DND-41 (cell line): Measurements from ENCODE around the gene P2RY2.

Experiments used
- ATAC-seq: fragments of 200-7000 bp; cut with Tn5 transposase; 3 replicates; pipeline ENCODE4 v1.9.1; 2021; ENCODE audit warnings: low read depth; ENCODE audit not compliant: insufficient read depth
- DNase-seq: peaks from one replicate; pipeline ENCODE4 v3.0.0-alpha.2; 2020
- H2AFZ ChIP-seq: 2 replicates; pipeline ENCODE4 v1.6.0; 2012; ENCODE audit warnings: low read depth, low read length
- H3K27ac ChIP-seq: 2 replicates; pipeline ENCODE4 v1.5.1; 2012; ENCODE audit warnings: low read length, inconsistent platforms
- H3K27me3 ChIP-seq: fragments of 200-600 bp; sonication (generic); 2 replicates; pipeline ENCODE4 v1.6.0; 2012; ENCODE audit warnings: low read length, mild to moderate bottlenecking, inconsistent platforms; ENCODE audit not compliant: insufficient read depth, poor library complexity
- H3K36me3 ChIP-seq: 2 replicates; pipeline ENCODE4 v1.5.1; 2012; ENCODE audit warnings: low read length, inconsistent platforms; ENCODE audit not compliant: insufficient read depth
- H3K4me1 ChIP-seq: 2 replicates; pipeline ENCODE4 v1.5.1; 2012; ENCODE audit warnings: mild to moderate bottlenecking, low read length; ENCODE audit not compliant: insufficient read depth
- H3K4me2 ChIP-seq: 2 replicates; pipeline ENCODE4 v1.6.0; 2012; ENCODE audit warnings: mild to moderate bottlenecking, moderate library complexity, low read length, inconsistent platforms; ENCODE audit not compliant: insufficient read depth
- H3K4me3 ChIP-seq, 2 experiments: fragments of 200-600 bp in 1 of 2; shearing (Covaris generic) in 1 of 2; 2 replicates each; pipeline ENCODE4 v1.5.1; 2012 to 2016; ENCODE audit warnings: inconsistent platforms in 2 of 2, low read length in 2 of 2, mild to moderate bottlenecking in 2 of 2, low read depth in 1 of 2, moderate library complexity in 1 of 2
- H3K79me2 ChIP-seq: 2 replicates; pipeline ENCODE4 v1.6.0; 2012; ENCODE audit warnings: low read length, inconsistent platforms; ENCODE audit not compliant: insufficient read depth
- H3K9ac ChIP-seq: 2 replicates; pipeline ENCODE4 v1.6.0; 2012; ENCODE audit warnings: low read depth, mild to moderate bottlenecking, inconsistent platforms, low read length, moderate library complexity
- H3K9me3 ChIP-seq: 2 replicates; pipeline ENCODE4 v1.5.1; 2012; ENCODE audit warnings: low read length, moderate library complexity, mild to moderate bottlenecking, inconsistent platforms; ENCODE audit not compliant: insufficient read depth, severe bottlenecking
- H4K20me1 ChIP-seq: 2 replicates; pipeline ENCODE4 v1.6.0; 2012; ENCODE audit warnings: low read length; ENCODE audit not compliant: insufficient read depth
- CTCF ChIP-seq: IDR thresholded peaks from 2 replicates; pipeline ENCODE4 v1.5.1; 2012; ENCODE audit warnings: borderline replicate concordance, low read length, moderate library complexity, mild to moderate bottlenecking; ENCODE audit not compliant: poor library complexity, severe bottlenecking; ENCODE audit errors: extremely low read depth
- EZH2 ChIP-seq: IDR thresholded peaks from 3 replicates; pipeline ENCODE4 v1.6.1; 2012; ENCODE audit warnings: borderline replicate concordance, low read depth, mild to moderate bottlenecking, moderate library complexity, low read length, inconsistent platforms; ENCODE audit not compliant: severe bottlenecking

The P2RY2 gene

GRCh38 chr11:73194593-73194992 lies 23.5 kb upstream of the P2RY2 start:
- Histone ChIP-seq H2AFZ (no peak overlapping the region), H4K20me1 (peaks cover 4% of the 10 kb centered on the region; the same call in 1 of the 2 replicates), H3K36me3 (no peaks in the 10 kb centered on the region), H3K9me3 (no peaks in the 10 kb centered on the region), H3K27me3 (no peaks in the 10 kb centered on the region), H3K4me3 (no peak overlapping the region), H3K9ac (no peak overlapping the region), H3K27ac (no peak overlapping the region), H3K4me1 (no peaks in the 10 kb centered on the region), H3K4me2 (no peak overlapping the region), H3K79me2 (no peaks in the 10 kb centered on the region)
- ATAC-seq: no peak
- DNase-seq: no peak
- no peak for TF ChIP-seq EZH2
- no peak for TF ChIP-seq CTCF

GRCh38 chr11:73195191-73196007 lies 22.7 kb upstream of the P2RY2 start:
- no peaks in the 10 kb centered on the region for H3K27me3 ChIP-seq
- no peaks in the 10 kb centered on the region for H3K36me3 ChIP-seq
- H4K20me1 ChIP-seq: peaks cover 4% of the 10 kb centered on the region; the same call in 1 of the 2 replicates
- H3K9me3 ChIP-seq: no peaks in the 10 kb centered on the region
- DNase-seq: no peak
- H2AFZ ChIP-seq: no peak overlapping the region
- TF ChIP-seq CTCF (no peak), EZH2 (no peak)
- no peaks in the 10 kb centered on the region for H3K79me2 ChIP-seq
- H3K4me2 ChIP-seq: no peak overlapping the region
- no peak overlapping the region for H3K4me3 ChIP-seq
- no peaks in the 10 kb centered on the region for H3K4me1 ChIP-seq
- no peak for ATAC-seq
- no peak overlapping the region for H3K27ac ChIP-seq
- no peak overlapping the region for H3K9ac ChIP-seq

- Histone ChIP-seq H3K79me2 (no peaks in the 10 kb centered on the region), H4K20me1 (peaks cover 4% of the 10 kb centered on the region; the same call in 1 of the 2 replicates), H3K4me2 (no peak overlapping the region), H3K9me3 (no peaks in the 10 kb centered on the region), H3K36me3 (no peaks in the 10 kb centered on the region), H3K9ac (no peak overlapping the region), H3K27me3 (no peaks in the 10 kb centered on the region), H3K27ac (no peak overlapping the region), H2AFZ (no peak overlapping the region), H3K4me3 (no peak overlapping the region), H3K4me1 (no peaks in the 10 kb centered on the region)
- no peak for TF ChIP-seq EZH2
- no peak for TF ChIP-seq CTCF
- no peak for DNase-seq
- no peak for ATAC-seq
These were observed 21.5 kb upstream of the P2RY2 start for GRCh38 chr11:73196576-73196975.
